HEK293T (cell line): ENCODE measurements around the gene LCE5A.
A peak's percentile ranks its signal among the peaks of the same experiment; 100 is the strongest.

ENCODE experiments used
- CTCF ChIA-PET: fragments of 350-600 bp; formaldehyde crosslinking; extraction: SDS; loops from one replicate; lab custom pipeline; 2021; ENCODE audit warnings: antibody characterized with exemption, inconsistent platforms; lab: Yijun Ruan, JAX
- POLR2A ChIA-PET: fragments of 350-600 bp; formaldehyde crosslinking; extraction: SDS; loops from one replicate; lab custom pipeline; 2020; ENCODE audit warnings: antibody characterized with exemption, inconsistent platforms; lab: Yijun Ruan, JAX
- DNase-seq: peaks from one replicate; pipeline ENCODE4 v3.0.0; 2012; ENCODE audit warnings: mixed read lengths; ENCODE audit errors: extremely low spot score
- ARNT ChIP-seq: fragments of 450-650 bp; IDR thresholded peaks from 2 replicates; pipeline ENCODE4 v1.6.1; 2017; ENCODE audit warnings: mild to moderate bottlenecking
- BHLHE40 ChIP-seq: fragments of 450-650 bp; IDR thresholded peaks from 2 replicates; pipeline ENCODE4 v1.6.1; 2016; ENCODE audit warnings: mild to moderate bottlenecking, moderate library complexity, borderline replicate concordance
- CTBP1 ChIP-seq: fragments of 450-650 bp; IDR thresholded peaks from 2 replicates; pipeline ENCODE4 v1.6.1; 2016; ENCODE audit warnings: borderline replicate concordance
- ELF4 ChIP-seq: fragments of 450-650 bp; IDR thresholded peaks from 2 replicates; pipeline ENCODE4 v1.6.1; 2017; ENCODE audit warnings: antibody characterized with exemption
- FOXA1 ChIP-seq: fragments of 450-650 bp; IDR thresholded peaks from 2 replicates; pipeline ENCODE4 v1.6.1; 2016; ENCODE audit warnings: mild to moderate bottlenecking
- FOXK2 ChIP-seq: fragments of 450-650 bp; IDR thresholded peaks from 2 replicates; pipeline ENCODE4 v1.6.1; 2016; ENCODE audit warnings: mild to moderate bottlenecking
- FOXM1 ChIP-seq: fragments of 450-650 bp; IDR thresholded peaks from 2 replicates; pipeline ENCODE4 v1.6.1; 2017; ENCODE audit warnings: mild to moderate bottlenecking, borderline replicate concordance
- HDGF ChIP-seq: fragments of 450-650 bp; IDR thresholded peaks from 2 replicates; pipeline ENCODE4 v1.6.1; 2017; ENCODE audit warnings: antibody characterized with exemption, borderline replicate concordance
- L3MBTL2 ChIP-seq: fragments of 450-650 bp; conservative IDR thresholded peaks from 2 replicates; pipeline ENCODE4 v1.6.1; 2016; ENCODE audit warnings: mild to moderate bottlenecking
- LEF1 ChIP-seq: fragments of 450-650 bp; IDR thresholded peaks from 2 replicates; pipeline ENCODE4 v1.6.1; 2017; ENCODE audit warnings: mild to moderate bottlenecking, borderline replicate concordance
- NFRKB ChIP-seq: fragments of 450-650 bp; IDR thresholded peaks from 2 replicates; pipeline ENCODE4 v1.6.1; 2016; ENCODE audit warnings: mild to moderate bottlenecking, moderate library complexity
- SP1 ChIP-seq: fragments of 450-650 bp; IDR thresholded peaks from 2 replicates; pipeline ENCODE4 v1.6.1; 2017
- SUZ12 ChIP-seq: fragments of 450-650 bp; IDR thresholded peaks from 2 replicates; pipeline ENCODE4 v1.6.1; 2016; ENCODE audit warnings: mild to moderate bottlenecking
- TARDBP ChIP-seq: fragments of 450-650 bp; IDR thresholded peaks from 2 replicates; pipeline ENCODE4 v1.6.1; 2016
- ZNF384 ChIP-seq: fragments of 450-650 bp; IDR thresholded peaks from 2 replicates; pipeline ENCODE4 v1.6.1; 2016
- TF ChIP-seq, protein P1 (sequence below): fragments of 450-650 bp; IDR thresholded peaks from 2 replicates; pipeline ENCODE4 v1.6.1; 2016

LCE5A gene, protein sequence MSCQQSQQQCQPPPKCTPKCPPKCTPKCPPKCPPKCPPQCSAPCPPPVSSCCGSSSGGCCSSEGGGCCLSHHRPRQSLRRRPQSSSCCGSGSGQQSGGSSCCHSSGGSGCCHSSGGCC

DNA sequence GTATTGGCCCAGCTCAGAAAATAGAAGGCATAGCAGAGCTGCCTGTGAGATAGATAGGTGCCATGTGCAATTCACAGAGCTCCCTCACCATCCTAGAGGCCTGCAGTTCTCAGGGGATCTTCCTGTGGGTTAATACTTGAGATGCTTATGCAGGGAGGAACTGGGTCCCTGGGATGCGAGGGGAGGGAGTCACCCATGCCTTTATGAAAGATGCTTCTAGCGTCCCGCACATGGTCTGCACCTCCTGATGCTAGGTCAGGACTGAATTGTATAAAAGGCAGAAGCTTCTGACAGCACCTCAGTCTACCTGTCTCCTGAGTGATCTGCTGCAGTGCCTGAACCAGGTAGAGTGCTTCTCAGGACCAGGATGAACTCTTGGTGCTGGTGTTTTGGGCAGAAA is at the start of gene LCE5A:
TSS of gene LCE5A (plus strand) at position 301 of the 400 bp plus-strand sequence. CDS start 732 bp downstream, outside the sequence.
- ChIA-PET POLR2A (no interaction called here), CTCF (no interaction called here)
- TF ChIP-seq LEF1 (no peak), ARNT (no peak), FOXK2 (no peak), FOXM1 (no peak)
- DNase-seq: no peak

DNA sequence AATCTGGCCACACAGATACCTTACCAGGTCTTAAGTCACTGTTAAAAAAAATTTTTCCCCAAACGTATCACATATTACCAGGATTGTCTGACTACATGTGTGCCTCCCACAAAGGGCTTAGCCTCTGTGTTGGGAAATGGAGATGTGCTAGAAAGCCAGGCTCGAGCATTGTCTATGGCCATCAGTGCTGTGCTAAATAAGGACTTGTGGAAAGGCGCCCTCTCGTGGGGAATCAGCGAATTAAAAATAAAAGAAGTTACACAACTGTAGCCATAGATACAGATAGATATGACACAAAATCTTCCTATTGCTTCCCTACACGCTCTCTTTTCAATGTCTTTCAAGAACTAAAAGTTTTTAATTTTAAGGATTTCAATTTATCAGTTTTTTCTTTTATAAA is 49.1 kb upstream of the LCE5A start:
- DNase-seq: peak; percentile 53
- TF ChIP-seq TARDBP (no peak), HDGF (no peak), BHLHE40 (no peak), CTBP1 (no peak), SUZ12 (no peak), ARNT (no peak), FOXM1 (no peak), NFRKB (no peak), ZNF384 (no peak), FOXA1 (no peak)
- CTCF ChIA-PET: no interaction called here
- POLR2A ChIA-PET: no interaction called here

DNA sequence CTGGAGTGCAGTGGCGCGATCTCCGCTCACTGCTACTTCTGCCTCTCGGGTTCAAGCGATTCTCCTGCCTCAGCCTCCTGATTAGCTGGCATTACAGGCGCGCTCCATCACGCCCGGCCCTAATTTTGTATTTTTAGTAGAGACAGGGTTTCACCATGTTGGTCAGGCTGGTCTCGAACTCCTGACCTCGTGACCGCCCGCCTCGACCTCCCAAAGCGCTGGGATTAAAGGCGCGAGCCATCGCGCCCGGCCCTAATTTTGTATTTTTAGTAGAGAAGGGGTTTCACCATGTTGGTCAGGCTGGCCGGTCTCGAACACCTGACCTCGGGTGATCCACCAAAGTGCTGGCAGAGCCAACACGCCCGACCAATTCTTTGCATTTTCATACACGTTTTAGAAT is 48.0 kb upstream of the LCE5A start:
- ChIA-PET POLR2A (no interaction called here), CTCF (interaction anchor here (0.7 kb wide), 1 partner anchor 352 kb away, joined by 4 read pairs; no protein-coding TSS in a partner anchor)
- no peak for DNase-seq
- TF ChIP-seq, protein P1, sequence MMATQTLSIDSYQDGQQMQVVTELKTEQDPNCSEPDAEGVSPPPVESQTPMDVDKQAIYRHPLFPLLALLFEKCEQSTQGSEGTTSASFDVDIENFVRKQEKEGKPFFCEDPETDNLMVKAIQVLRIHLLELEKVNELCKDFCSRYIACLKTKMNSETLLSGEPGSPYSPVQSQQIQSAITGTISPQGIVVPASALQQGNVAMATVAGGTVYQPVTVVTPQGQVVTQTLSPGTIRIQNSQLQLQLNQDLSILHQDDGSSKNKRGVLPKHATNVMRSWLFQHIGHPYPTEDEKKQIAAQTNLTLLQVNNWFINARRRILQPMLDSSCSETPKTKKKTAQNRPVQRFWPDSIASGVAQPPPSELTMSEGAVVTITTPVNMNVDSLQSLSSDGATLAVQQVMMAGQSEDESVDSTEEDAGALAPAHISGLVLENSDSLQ: no peak
- TF ChIP-seq NFRKB (no peak), SP1 (no peak)

DNA sequence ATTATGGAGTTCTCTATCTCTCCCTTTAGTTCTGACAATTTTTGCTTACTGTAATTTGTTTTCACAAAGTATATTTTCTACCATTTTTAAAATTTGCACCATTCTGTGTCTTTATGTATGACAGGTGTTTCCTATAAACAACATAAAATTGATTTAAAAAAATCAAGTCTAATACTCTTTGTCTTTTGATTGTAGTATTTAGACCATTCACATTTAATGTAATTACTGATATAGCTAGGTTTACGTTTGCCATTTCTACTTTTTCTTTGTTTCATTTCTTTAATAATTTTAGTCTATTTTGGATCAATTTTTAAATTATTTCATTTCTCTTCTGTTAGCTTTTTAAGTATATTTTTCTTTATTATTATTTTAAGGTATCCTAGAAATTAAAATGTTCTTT is 44.4 kb upstream of the LCE5A start:
- TF ChIP-seq ELF4: no peak
- no peak for DNase-seq
- POLR2A ChIA-PET: no interaction called here
- CTCF ChIA-PET: no interaction called here

DNA sequence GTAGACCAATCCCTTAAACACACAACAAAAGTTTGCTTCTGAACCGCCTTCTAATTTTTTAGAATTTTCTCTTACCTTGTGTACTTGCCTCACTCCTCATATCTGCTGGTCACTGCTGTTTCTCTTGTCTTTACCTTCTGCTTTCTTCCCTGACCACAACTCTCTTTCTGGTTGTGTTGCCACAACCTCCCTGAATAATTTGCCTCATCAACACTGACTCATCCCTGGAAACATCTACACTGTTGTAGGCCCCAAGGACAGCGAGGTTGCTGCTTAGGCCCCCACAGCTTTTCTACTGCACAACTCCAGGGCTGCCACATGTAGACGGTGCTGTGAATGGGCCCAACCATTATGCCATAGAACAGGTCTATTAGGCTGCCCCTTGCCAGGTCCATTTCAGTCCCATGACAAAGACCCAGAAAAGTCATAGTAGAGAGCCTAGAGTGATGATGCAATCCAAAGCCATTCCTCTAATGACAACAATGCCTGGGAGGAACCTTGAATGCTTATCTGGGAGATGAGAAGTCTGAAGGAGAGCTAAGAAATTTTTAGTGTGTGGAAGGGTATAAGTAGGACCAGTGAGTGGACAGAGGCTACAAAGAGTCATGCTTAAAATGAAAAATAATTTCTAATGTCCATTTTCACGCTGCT is 36.6 kb upstream of the LCE5A start:
- CTCF ChIA-PET: no interaction called here
- DNase-seq: no peak
- TF ChIP-seq TARDBP: no peak
- TF ChIP-seq NFRKB: no peak
- TF ChIP-seq HDGF: no peak
- no peak for TF ChIP-seq BHLHE40
- TF ChIP-seq FOXA1: no peak
- TF ChIP-seq SP1: no peak
- no peak for TF ChIP-seq FOXK2
- TF ChIP-seq FOXM1: no peak
- TF ChIP-seq, protein P1: no peak
- TF ChIP-seq LEF1: no peak
- TF ChIP-seq L3MBTL2: no peak
- no peak for TF ChIP-seq ARNT
- no peak for TF ChIP-seq ZNF384
- no peak for TF ChIP-seq SUZ12
- POLR2A ChIA-PET: no interaction called here

DNA sequence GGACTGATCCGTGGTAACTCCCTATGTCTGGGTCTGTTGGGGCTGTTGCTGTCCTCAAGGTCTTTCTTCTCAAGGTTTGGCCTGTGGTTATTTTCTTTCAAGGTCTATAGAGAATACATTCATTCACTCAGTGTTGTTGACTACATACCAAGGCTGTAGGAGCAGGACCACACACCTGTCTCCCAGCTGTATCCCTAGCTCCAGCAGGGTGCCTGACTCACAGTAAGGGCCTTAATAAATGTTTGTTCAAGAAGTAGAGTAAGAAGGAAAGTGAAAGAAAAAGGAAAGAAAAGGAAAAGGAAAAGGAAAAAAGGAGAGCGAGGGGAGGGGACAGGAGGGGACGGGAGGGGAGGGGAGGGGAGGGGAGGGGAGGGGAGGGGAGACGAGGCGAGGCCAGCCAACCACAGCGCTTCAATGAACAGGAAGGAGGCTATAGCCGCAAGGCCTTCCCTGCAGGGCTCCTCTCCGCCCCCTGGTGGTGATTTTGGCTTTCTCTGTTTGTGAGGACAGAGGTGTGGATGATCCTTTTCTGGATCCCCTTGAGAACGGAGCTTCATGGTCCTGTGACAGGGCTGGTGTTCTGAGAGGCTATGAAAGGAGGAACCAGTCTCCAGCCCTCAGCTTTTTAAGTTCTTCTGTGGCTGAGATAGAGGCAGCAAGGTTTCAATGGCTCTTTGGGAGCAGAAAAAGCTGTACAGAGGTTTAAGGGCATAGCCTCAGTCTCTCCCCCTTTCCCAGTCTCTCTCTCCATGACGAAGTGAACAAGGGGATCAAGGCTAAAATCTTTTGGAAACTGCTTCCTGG is 30.6 kb upstream of the LCE5A start:
- TF ChIP-seq SP1 (no peak), CTBP1 (no peak), ARNT (no peak), FOXM1 (no peak), BHLHE40 (no peak), ZNF384 (no peak), HDGF (no peak), FOXA1 (no peak), NFRKB (no peak), L3MBTL2 (no peak), LEF1 (no peak), TARDBP (no peak), ELF4 (no peak), SUZ12 (no peak), FOXK2 (no peak)
- TF ChIP-seq, protein P1: no peak
- POLR2A ChIA-PET: no interaction called here
- CTCF ChIA-PET: interaction anchor here (0.7 kb wide), 2 partner anchors 12 to 37 kb away, joined by 3 read pairs; no protein-coding TSS in a partner anchor
- peak; percentile 69 for DNase-seq
